HG02678 (cell line): Measurements from ENCODE around the gene ADAMTSL1.

Experiments
- ATAC-seq: cut with Tn5 transposase; IDR thresholded peaks from one replicate; pipeline ENCODE4 v1.9.1; 2021; ENCODE audit warnings: mild to moderate bottlenecking, moderate library complexity; ENCODE audit not compliant: unreplicated experiment

The ADAMTSL1 gene

DNA sequence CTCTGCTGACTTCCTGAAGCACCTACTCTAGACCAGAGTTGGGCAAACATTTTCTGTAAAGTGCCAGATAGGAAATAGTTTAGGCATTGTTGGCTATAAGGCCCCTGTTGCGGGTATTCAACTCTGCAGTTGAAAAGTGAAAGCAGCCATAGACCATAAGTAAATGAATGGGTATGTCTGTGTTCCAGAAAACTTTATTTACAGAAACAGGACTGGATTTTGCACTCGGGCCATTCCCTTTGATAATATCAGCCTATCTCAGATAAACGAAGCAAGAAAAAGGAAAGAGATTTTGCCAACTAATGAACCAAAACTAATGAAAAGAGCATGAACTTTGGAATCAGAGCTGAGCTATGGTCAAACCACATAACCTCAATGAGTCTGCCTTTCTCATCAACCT is 374.7 kb downstream of the ADAMTSL1 start:
- ATAC-seq = no peak

DNA sequence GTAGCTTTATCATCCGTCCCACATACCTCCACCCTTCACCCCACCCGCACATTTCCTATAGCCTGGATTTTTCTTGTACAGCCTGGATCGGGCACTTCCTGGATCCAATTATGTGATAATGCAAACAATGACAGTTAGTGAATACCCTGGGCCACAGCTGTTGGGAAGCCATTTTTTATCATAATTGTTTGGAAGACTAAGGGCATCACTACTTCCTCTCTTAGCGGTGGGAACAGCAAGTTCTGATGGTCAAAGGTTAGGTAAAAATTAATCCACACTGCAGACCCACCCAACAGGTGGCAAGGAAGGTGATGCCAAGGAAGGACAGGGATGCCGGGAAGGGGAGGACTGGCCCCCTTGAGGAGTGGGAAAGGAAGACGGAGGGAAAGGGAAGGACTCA is 375.3 kb downstream of the ADAMTSL1 start:
- ATAC-seq = no peak

DNA sequence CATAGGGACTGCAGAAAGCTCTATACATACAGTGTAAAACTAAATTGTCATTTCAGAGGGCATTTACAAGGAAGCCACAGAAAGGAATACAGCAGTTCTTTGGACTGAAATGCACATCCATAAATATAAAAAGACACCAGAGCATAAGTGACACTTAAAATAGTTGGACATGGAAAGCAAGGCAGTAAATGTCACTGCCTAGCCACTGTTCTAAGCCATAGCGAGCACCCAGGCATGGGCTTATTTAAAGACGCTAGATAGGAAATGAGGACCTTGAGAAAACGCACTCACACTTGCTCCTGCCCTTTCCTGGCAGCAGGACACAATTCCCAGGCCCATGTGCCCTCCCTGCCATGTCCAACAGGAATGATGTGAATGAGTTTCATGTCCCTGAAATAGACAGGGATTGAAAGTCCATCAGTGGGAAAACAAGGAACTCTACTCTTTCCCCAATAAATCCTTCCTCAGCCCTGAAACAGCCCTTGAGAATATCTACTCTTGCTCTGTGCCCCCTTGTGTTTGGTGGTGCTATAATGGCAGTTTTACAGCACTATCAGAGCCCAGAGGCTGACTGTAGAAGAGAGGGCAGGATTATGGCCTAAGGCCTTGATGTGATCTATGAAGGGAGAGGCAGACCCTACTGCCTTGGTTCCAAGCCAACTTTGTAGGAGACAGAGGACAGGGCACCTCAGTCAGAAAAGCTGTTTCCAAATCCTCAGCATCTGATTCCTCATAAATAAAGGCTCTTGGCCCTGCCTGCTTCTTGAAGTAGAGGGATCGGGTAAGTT is 376.1 kb downstream of the ADAMTSL1 start:
- no peak for ATAC-seq

DNA sequence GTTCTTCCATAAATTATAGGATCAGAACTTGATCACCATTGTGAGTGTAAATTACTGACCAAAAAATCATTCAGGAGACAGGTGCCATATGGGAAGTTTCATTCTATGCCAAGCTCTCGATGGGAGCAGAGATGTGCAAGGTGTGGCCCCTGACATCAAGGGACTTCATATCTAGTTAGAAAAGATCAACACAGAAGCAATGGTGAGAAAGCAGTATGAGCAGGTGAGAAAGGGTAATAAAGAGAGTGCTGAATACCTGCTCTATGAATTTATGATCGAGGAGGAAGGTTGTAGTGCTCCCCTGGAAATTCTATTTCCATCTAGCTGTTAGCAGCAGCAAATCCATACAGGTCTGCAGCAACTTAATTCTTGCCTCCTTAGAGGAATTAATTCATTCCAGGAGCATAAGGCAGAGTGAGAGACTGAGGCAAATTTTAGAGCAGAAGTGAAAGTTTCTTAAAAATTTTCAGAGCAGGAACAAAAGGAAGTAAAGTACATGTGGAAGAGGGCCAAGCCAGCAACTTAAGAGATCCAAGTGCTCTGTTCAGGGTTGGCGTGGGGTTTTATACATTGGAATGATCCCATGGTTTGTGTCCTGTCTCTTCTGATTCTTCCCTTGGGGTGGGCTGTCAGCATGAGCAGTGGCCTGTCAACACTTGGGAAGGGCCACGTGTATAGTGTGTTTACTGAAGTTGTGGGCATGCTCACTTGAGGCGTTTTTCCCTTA is 377.3 kb downstream of the ADAMTSL1 start:
- no peak for ATAC-seq

DNA sequence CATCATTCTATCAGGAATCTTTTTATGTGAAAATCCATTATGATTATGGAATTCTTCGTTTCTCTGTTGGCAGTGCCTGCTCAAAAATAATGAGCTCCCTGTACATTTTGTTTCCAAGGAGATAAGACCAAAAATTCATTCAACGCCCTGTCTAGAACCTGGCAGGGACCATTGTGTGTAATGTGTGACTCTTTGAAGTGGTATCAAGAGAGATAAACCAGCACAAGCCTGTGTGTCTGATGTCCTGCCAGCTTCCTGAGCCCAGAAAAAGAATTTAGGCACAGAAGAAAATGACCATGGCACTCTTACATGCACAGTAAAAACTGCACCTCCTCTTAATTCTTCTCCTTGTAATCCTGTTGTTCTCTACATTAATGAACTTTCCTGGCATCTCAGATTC is 381.7 kb downstream of the ADAMTSL1 start:
- no peak for ATAC-seq

DNA sequence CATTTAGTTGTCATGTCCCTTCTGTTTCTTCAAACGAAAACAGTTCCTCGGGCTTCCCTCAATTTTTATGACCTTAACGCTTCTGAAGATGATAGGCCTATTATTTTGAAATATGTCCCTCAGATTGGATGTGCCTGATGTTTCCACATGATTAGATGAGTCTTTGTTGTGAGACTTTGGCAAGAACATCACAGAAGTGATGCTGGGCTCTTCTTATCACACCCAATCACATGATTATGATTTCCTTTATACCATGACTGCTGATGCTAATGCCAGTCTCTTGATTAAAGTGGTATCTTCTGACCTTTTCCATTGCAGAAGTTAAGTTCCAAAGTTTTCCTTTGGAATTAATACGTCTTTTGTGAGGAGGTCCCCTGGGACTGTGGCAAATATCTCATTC is 383.4 kb downstream of the ADAMTSL1 start:
- no peak for ATAC-seq

DNA sequence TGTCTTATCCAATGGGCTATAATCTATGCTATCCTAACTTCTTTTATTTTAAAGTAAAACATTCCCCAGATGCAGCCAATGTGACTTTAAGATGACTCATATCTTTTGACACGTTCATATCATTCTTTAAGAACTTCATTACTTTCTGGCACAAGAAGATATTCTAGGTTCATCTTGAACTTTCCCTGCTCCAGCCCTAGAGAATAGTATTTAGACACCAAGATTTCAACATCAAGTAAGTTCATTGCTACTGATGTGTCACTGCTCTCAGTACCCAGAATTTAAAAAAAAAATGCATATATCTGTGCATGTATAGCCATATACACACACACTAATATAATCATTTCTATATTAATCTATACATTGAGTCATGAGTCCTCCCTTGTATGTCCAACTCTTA is 383.8 kb downstream of the ADAMTSL1 start:
- ATAC-seq = no peak

DNA sequence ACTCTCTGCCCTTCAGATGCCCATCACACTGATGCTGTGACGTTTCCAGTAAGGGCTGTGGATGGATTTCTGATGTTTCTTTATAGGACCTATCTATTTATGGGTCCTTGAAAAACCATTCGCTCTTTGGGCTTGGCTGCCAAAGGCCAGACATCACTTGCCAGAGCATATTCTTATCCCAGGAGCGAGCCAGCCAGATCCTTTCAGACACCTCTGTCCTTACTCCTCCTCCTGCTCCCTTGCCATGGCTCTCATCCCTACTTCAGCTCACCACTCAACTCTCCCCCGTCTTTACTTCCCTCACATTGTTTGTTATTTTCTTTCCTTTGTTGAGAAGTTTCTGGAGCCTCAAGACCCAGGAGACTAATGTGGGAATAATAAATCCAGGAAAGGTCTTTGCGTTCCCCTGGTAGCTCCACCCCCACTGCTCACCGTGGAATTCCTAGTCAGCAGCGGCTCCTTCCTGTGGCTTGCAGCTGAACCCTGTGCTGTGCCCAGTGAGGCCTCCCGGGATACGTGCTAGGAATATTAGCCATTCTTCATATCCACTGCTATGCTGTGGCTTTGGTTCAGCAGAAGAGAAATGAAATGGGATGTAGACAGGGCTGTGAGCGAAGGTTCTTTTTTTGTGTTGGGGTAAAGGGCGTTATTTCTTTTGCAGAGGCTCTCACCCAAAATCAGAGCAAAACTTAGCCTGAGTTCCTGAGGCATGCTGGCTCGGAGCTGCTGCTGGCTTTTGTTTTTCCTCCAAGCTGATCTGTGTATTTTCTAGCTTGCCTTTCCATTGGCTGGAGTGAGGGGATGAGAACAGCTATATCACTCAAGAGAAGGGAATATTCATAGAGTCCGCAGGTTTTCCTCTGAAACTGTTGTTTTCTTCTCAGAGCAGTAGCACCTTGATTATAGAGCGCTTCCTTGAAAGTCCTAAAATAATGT is 387.9 kb downstream of the ADAMTSL1 start:
- no peak for ATAC-seq

DNA sequence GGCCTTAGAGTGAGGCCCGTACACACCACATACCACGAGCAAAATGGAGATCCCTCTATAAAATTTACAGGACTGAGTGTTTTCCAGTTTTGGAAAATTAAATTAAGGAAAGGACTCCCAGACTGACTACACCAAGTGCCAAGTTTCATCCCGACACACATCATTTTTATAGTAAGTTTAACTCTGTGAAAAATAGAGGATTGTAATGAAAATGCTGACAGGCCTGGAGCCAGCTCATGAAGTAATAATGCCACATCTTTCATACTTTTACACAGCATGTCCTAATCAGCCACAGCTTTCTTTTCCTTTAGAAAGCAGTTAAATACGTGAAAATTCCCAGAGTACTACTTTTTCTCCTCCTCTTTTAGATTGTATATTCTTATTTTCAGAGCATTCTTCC is 389.8 kb downstream of the ADAMTSL1 start:
- ATAC-seq = no peak

DNA sequence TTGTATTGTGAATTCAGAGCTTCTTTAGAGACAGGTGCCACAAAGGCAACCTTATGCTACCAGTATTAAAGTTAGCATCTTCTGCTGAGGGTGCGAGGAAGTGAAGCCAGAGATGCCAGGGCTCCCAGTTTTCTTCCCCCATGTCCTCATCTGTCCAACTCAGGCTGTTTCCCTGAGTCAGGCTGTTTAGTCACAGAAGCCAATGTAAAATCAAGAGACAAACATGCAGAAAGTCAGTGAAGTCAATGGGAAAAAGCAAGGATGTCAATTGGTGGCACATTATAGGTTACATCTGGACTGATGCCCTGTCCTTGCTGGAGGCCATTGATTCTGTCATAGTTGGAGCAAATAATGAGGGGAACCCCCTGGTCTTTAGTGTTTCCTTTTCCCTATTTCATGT is 390.6 kb downstream of the ADAMTSL1 start:
- ATAC-seq = no peak

DNA sequence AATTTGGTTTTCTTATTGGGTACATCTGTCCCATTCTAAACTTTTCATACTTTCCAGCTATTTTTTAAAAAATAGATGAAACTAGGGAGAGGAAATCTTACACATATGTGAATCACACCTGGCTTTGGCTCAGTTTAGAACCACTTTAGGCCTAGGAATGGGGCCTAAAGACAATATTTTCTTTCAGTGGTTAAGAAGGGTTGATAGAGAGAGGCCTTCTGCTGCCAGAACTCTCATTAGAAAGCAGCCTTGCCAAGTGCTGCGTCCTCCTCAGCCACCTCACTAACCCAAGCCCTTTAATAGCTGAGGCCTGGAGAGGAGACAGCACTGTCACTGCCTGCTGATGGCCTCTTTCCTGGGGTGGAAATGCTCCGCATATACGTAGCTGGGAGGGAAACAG is 391.6 kb downstream of the ADAMTSL1 start:
- ATAC-seq = no peak

DNA sequence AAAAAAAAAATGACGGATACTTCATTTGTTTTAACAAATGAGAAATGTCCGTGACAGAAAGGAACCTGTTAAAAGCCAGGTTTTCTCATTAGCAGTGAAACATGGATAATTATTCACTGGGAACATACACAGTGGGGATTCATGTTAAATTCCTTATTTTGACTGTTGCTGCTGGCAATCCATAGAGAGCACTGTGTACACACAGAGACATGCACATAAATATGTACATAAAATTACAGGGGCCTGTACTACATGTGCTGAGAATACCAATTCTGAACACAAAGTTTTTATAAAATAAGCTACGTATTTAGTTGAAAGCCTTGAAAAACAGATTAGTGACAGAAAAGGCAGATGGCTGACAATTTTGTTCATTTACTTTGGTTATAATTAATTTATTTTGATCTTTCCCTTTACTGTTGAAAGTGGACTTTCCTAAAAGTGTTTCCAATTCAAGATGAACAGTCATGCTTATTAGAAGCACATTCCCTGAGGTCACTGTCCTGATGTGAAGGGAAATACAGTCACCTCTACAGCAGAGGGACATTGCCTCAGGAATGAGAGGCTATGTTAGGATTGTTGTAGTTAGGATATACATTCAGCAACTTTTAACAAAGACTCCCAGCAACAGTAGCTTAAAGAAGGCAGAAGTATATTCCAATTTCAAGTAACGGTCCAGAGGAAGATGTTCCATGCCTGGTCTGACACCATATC is 392.3 kb downstream of the ADAMTSL1 start:
- no peak for ATAC-seq

DNA sequence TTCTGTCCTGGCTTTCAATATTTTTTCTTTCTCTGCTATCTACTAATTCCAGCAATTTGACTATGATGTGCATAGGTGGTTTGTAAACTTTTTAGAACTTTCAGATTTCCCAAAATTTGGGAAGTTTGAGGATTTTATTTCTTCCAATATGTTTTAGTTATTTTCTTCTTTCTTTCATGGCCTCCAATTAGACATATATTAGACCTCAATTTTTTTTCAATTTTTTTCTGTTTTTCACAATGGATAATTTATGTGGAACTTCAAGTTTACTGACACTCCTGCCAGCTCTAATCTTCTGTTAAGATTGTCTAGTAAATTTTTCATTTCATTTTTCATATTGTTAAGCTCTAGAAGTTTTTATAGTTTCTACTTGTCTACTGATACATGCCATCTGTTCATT is 395.8 kb downstream of the ADAMTSL1 start:
- ATAC-seq = no peak

DNA sequence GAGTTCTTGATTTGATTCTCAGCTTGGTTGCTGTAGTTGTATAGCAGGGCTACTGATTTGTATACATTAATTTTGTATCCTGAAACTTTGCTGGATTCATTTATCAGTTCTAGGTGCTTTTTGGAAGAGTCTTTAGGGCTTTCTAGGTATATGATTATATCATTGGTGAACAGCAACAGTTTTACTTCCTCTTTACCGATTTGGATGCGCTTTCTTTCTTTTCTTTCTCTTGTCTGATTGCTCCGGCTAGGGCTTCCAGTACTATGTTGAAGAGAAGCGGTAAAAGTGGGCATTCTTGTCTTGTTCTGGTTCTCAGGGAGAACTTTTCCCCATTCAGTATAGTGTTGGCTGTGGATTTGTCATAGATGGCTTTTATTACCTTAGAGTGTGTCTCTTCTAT is 400.1 kb downstream of the ADAMTSL1 start:
- ATAC-seq = no peak

DNA sequence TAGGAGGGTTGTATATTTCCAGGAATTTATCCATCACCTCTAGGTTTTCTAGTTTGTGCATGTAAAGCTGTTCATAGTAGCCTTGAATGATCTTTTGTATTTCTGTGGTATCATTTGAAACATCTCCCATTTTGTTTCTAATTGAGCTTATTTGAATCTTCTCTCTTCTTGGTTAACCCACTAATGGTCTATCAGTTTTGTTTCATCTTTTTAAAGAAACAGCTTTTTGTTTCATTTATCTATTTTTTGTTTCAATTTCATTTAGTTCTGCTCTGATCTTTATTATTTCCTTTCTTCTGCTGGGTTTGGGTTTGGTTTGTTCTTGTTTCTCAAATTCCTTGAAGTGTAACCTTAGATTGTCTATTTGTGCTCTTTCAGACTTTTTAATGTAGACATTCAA is 401.0 kb downstream of the ADAMTSL1 start:
- ATAC-seq = peak; percentile 59

DNA sequence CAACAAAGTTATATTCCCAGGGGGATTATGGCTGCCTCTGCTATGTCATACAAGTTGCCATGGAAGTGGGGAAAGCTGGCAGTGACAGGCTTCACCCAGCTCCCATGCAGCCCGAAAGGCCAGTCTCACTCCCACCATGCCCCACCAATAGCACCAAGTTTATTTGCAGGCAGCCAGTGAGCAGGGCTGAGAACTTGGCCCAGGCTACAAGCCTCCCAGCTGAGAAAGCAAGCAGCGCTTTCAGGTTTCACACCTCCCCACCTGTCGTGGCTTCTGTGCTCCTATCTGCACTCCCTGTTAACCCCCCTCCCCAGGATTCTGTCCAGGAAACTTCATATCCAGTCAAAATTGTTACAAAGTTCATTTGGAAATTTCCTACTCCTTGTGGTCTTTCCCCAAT is 404.0 kb downstream of the ADAMTSL1 start:
- ATAC-seq = no peak

DNA sequence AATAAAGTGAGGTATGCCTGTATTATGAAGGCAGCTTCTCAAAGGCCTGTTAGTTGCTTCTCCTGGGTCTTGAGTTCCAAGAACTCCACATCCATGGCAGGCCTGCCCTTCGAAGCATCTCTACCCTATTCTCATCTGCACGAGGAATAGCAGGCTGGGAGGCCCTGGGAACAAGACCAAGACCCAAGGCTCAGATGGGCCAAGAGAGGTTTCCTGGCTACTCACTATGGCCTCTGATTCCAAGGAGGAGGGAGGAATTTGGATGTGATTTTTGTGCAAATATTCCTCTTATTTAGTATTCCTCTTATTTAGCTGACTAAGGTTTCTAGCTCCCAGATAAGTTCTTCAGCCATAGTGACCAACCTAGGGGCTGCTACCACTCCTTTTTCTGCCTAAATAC is 407.8 kb downstream of the ADAMTSL1 start:
- ATAC-seq = no peak

DNA sequence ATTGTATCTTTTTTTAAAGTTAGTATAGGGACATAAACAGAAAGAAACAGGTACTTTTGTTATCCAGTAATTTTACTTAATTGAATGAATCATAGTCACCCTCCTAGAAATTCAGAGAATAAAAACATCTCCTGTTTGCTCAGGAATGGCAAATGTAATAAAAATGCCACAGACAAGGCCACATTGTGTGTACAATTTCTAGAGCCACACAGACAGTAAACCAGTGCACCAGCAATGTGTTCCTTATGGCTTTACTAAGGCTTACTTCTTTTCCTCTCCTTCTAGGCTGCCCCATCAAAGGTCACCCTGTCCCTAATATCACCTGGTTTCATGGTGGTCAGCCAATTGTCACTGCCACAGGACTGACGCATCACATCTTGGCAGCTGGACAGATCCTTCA is 413.6 kb downstream of the ADAMTSL1 start:
- no peak for ATAC-seq

DNA sequence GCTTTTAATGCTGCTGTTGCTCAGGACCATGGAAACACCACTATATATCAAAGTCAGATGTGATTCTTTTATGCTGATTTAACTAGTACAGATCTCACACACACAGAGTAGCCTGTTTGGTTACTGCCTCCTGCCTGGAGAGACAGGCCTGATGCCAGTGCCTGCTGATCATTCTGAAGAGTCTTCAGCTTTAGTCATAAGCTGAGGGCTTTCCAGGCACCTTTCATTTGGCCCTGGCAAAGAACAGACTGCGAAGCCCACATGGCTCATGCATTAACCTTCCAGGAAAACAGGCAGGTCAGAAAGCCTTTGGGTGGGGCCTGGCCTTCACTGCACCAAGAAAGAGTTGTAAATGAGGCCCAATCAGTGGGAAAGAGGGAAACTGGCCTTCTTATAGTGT is 414.3 kb downstream of the ADAMTSL1 start:
- ATAC-seq = no peak

DNA sequence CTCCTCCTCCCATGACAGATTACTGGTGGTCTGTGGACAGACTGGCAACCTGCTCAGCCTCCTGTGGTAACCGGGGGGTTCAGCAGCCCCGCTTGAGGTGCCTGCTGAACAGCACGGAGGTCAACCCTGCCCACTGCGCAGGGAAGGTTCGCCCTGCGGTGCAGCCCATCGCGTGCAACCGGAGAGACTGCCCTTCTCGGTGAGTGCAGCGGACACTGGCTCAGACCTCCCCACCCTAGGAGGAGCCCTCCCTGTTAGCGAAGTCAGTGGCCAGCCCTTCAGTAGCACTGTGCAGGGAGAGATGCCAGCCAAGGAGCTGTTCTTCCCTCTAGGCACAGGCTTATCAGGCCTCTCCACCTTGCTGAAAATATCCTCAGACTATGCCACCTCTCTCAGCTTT is 415.6 kb downstream of the ADAMTSL1 start:
- no peak for ATAC-seq

DNA sequence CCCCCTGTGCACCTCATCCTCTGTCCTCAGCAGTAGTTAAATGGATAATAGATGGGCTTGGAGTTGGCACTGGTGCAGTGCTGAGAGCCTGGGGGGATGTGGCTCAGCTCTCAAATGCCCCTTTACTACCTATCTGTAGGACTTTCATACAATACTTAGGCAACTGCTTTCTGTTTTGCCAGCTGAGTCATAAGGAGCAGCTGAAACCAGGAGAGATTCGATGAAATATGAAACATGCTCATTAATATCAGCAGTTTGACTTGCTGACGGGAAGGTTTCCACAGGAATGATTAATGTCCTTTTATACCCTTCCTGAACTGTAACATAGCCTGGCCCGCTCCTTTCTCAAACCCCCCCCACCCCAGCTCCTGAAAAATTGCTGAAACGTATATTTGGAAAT is 416.4 kb downstream of the ADAMTSL1 start:
- ATAC-seq = no peak
